Choroid plexus epithelial cell (primary cell): ENCODE data around the gene NOS3.

Experiments
- DNase-seq: peaks from one replicate; pipeline ENCODE4 v3.0.0-alpha.2; 2010; ENCODE audit warnings: low read depth
- H3K4me3 ChIP-seq: 2 replicates; pipeline ENCODE4 v1.5.1; 2011; ENCODE audit warnings: low read depth, mild to moderate bottlenecking, control low read depth, low read length, moderate library complexity
- TF ChIP-seq, protein P1 (sequence below): conservative IDR thresholded peaks from 2 replicates; pipeline ENCODE4 v1.5.1; 2011; ENCODE audit warnings: low read depth, mild to moderate bottlenecking, control low read depth, inconsistent platforms, low read length, moderate library complexity

The NOS3 gene

DNA sequence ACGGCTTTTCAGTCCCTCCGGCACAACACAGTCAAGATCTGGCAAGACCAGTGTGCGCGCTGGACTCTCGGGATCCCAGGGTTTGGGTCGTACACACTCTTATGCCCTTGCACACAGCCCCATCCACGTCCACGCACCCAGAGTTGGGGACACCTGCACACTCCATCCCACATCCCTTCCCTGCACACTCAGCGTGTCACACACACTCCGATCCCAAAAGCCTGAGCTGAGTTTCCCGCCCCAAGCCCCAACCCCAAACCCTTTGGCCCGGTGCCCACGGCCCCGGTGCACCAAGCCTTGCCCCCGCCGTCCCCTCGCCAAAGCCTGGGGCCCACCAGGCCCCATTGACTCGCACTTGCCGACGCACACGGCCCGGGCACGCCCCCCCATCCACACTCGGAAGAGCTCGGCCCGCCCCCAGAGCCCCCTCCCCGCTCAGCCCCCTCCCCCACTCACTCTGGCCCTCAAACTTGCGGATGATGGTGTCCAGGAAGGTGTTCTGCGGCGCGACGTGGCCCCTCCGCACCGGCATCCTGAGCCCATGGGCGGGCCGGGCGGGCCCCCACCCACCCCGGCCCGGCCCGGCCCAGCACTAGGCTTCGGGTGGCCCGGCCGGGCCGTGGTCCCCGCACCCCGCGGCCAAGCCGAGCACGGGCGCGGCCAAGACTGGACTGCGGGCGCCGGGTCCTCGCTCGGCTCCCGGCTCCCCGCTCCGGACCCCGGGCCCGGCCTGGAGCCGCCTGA, 13.3 kb upstream of the NOS3 start:
- no peak for DNase-seq
- H3K4me3 ChIP-seq = no peak overlapping the region
- TF ChIP-seq, protein P1, sequence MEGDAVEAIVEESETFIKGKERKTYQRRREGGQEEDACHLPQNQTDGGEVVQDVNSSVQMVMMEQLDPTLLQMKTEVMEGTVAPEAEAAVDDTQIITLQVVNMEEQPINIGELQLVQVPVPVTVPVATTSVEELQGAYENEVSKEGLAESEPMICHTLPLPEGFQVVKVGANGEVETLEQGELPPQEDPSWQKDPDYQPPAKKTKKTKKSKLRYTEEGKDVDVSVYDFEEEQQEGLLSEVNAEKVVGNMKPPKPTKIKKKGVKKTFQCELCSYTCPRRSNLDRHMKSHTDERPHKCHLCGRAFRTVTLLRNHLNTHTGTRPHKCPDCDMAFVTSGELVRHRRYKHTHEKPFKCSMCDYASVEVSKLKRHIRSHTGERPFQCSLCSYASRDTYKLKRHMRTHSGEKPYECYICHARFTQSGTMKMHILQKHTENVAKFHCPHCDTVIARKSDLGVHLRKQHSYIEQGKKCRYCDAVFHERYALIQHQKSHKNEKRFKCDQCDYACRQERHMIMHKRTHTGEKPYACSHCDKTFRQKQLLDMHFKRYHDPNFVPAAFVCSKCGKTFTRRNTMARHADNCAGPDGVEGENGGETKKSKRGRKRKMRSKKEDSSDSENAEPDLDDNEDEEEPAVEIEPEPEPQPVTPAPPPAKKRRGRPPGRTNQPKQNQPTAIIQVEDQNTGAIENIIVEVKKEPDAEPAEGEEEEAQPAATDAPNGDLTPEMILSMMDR = no peak

DNA sequence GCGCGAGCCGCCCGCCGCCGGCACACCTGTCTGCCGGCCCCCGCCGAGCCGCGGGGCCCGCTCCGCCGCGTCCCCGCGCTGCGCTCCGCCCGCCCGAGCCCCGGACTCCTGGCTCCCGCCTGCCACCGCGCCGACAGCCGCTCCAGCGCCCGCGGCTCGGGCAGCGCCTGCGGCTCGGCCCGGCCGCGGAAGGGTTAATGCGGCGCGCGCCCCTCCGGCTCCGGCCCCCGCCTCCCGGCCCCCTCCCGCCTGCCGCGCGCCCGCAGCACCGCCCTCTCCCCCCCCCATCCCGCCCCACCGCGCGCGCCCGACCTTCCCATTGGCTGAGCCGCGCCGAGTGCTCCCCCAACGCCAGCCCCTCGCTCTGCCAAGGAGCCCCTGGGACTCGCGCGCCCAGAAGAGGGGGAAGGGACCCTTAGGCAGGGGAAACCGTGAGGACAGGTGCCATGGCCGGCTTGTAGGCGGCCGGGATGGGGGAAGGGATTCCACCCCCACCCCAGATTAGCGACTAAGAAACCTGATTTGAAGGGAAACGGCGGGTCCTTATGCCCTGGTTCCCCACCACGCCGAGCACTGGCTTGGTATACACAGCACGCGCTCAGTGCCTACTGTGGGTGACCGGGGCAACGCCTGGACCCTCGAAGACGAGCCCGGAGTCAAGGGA, 12.6 kb upstream of the NOS3 start, which contains the start of gene KCNH2:
KCNH2 (minus strand) TSS at position 196 of the 664 bp plus-strand sequence. CDS start 408 bp downstream, outside the sequence.
- H3K4me3 ChIP-seq = peak within 1 kb of the TSS; percentile 26
- no peak for DNase-seq
- TF ChIP-seq, protein P1 = no peak

DNA sequence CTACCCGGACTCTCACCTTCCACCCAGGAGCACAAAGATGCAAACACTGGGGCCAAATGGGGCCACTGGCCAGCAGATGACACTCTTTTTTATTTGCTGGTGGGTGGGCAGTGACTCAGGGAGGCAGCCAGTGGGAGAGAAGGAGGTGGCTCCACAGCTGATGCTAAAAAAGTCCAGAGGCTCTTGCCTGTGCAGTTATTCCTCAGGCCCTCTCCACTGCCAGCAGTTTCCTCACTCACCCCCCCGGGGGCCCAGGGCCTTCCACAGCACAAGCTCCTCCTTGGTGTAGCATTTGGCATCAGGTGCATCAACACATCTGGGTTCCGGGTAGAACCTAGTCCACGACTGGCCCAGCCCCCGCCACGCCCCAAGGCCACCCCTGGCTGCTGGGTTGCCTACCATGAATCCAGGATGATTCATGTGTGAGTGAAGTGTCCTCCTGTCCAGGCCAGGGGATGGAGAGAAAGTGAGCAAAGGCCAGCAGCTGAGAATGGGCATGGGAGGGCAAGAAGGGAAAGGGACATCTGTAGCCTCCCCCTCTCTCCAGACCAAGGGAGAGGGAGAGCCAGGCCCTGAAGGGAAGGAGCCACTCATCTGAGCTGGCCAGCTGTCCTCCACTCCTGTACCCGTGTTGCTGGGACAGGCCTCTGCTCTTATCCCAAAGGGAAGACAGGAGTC, 11.0 kb upstream of the NOS3 start:
- no peak for DNase-seq
- TF ChIP-seq, protein P1 = no peak
- H3K4me3 ChIP-seq = no peak overlapping the region

DNA sequence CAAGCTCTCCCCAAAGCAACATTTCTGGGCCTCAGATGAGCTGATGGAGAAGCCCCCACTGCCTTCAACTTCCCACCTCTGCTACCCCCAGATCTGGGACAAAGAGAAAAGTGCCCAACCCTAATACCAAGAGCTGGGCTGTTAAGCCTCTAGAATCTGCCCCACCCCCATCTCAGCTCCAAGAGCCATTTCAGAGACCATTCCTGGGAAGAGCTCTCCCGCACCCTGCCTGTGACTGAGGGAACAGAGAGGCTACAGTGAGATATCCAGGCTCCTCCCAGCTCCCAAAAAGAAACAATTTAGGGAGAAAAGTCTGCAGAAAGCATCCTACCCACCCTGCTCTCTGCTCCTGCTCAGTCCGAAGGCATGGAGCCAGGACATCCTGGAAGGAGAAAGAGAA, 10.2 kb upstream of the NOS3 start:
- no peak for DNase-seq
- TF ChIP-seq, protein P1 = no peak
- H3K4me3 ChIP-seq = no peak overlapping the region

DNA sequence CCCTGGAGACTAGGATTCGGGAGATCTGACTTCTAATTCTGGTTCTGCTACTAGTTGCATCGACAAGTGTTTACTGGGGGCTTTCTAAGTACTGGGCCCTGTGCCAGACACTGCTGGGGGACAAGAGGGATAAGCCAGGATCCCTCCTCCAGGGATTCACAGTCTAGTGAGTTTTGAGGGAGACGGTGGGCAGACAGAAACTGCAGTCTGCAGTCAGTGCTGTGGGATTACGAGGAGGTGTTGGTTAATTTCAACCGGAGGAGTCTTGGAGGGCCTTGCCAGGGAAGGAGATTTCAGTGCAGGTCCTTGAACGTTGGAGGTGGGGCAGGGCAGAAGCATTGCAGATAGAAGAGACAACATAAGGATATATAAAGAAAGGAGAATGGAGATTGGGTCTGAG, 9.2 kb upstream of the NOS3 start:
- TF ChIP-seq, protein P1 = no peak

DNA sequence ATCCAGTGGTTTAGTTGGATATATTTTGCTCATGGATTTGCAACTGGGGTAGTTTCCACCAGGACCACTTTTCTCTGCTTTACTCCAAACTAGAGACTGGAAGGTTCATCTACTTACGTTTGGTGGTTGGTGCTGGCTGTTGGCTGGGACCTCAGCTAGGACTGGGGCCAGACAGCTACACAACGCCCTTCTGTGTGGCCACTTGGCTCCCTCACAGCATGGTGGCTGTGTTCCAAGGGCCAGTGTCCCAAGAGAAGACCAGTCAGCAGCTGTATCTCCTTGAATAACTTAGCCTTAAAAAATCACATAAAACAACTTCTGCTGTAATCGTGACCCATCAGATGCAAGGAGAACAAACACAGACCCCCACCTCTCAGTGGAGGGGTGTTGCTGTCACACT, 8.5 kb upstream of the NOS3 start:
- H3K4me3 ChIP-seq = no peak overlapping the region
- DNase-seq = no peak
- TF ChIP-seq, protein P1 = no peak

More for the DNA sequence above, 9.2 kb upstream of the NOS3 start:
- no peak for DNase-seq
- H3K4me3 ChIP-seq = no peak overlapping the region
